Left kidney (tissue), 2 donors: Measurements from ENCODE around the gene ATP2B2. TPM values are rescaled to one million over a fixed set of nuclear protein-coding genes. Genes with fewer than 3 reads are reported as not detected.

Source experiments
- DNase-seq: peaks from one replicate; pipeline ENCODE4 v3.0.0-alpha.2; 2013
- polyA plus RNA-seq: library from polyadenylated mRNA; unstranded; fragments of 120-200 nt; gene quantifications from one replicate; pipeline ENCODE4 v1.2.1, GENCODE V29; 2013; ENCODE audit not compliant: insufficient read length

The ATP2B2 gene
- polyA plus RNA-seq, 1 donor: 1.1 TPM

- no peak for DNase-seq
Observed at GRCh38 chr3:10400050-10400748, 105.2 kb downstream of the ATP2B2 start.

GRCh38 chr3:10399634-10400033, 105.8 kb downstream of the ATP2B2 start:
- no peak for DNase-seq

- no peak for DNase-seq
Observed at GRCh38 chr3:10398341-10398740, 107.0 kb downstream of the ATP2B2 start.

- no peak for DNase-seq
Observed at GRCh38 chr3:10397879-10398278, 107.5 kb downstream of the ATP2B2 start.

- DNase-seq: no peak
Observed at GRCh38 chr3:10396931-10397330, 108.5 kb downstream of the ATP2B2 start.

- no peak for DNase-seq
Observed at GRCh38 chr3:10396083-10396482, 109.3 kb downstream of the ATP2B2 start.

- DNase-seq: no peak
Observed at GRCh38 chr3:10395671-10396070, 109.7 kb downstream of the ATP2B2 start.

GRCh38 chr3:10395196-10395595, 110.2 kb downstream of the ATP2B2 start:
- DNase-seq: no peak

- DNase-seq: no peak
Observed at GRCh38 chr3:10394491-10395025, 110.8 kb downstream of the ATP2B2 start.

GRCh38 chr3:10393514-10393913, 111.9 kb downstream of the ATP2B2 start:
- no peak for DNase-seq

GRCh38 chr3:10392906-10393461, 112.4 kb downstream of the ATP2B2 start:
- DNase-seq: no peak

GRCh38 chr3:10392244-10392643, 113.1 kb downstream of the ATP2B2 start:
- no peak for DNase-seq

GRCh38 chr3:10391391-10391790, 114.0 kb downstream of the ATP2B2 start:
- DNase-seq: no peak

GRCh38 chr3:10390641-10391373, 114.6 kb downstream of the ATP2B2 start:
- DNase-seq: no peak

- no peak for DNase-seq
Observed at GRCh38 chr3:10389995-10390394, 115.4 kb downstream of the ATP2B2 start.

GRCh38 chr3:10389339-10389738, 116.0 kb downstream of the ATP2B2 start:
- DNase-seq: no peak

- no peak for DNase-seq
Observed at GRCh38 chr3:10387881-10388609, 117.3 kb downstream of the ATP2B2 start.

GRCh38 chr3:10386121-10386520, 119.3 kb downstream of the ATP2B2 start:
- DNase-seq: no peak

- no peak for DNase-seq
Observed at GRCh38 chr3:10384541-10385360, 120.6 kb downstream of the ATP2B2 start.

GRCh38 chr3:10383850-10384248, 121.5 kb downstream of the ATP2B2 start:
- no peak for DNase-seq
